SHP77 treated with DMSO at 0.1 percent for 48 hours (cell line): Measurements from ENCODE around the gene AARS1.
"Not testable (repeated sequence)": the region's sequence is repeated elsewhere in the genome, so short reads cannot be mapped to it uniquely, and the experiment has no call there.

Source experiments
- DNase-seq: peaks from one replicate; lab custom pipeline; 2025; lab: John Stamatoyannopoulos, UW

Gene AARS1

DNA sequence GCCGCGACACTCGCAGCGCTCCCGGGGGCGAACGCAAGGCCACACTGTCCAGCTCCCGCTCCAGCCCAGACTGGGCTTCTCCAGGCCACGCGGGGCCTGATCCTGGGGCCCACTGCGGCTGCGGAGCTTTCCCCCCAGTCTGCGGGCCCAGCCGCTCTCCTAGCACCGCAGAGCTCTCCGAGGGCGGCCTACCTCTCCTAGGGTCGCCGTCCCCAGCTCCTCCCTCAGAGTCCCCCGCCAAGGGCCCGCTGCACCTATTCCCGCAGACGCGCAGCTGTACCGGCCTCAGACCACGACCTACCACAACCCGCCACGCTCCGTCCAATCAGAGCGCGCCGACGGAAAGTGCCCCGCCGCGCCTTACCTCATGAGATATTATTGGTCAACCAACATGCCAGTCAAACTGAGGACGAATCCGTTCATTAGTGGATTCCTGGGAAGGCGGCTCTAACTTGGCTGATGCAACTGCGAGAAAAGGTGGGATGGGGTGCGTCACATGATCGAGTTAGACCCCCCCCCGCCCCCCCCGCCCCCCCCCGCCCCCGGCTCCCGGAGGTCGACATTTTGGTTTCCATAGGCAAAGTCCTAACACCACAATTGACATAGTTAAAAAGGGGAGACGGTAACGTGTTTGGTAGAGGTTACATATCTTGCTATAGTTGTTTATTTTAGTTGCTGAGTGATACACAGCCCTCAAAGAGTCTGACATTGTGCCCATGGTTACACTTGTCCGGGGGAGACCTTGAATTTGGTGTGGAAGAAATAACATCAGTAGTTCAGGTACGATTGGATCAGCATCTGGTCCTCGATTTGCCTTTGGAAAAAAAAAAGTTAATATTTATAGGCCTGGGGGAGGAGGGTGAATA lies at the start of gene AARS1:
TSS of gene AARS1 (minus strand) at position 278 of the 866 bp plus-strand sequence. CDS start 6,743 bp downstream, outside the sequence.
- peak; percentile 100 for DNase-seq

DNA sequence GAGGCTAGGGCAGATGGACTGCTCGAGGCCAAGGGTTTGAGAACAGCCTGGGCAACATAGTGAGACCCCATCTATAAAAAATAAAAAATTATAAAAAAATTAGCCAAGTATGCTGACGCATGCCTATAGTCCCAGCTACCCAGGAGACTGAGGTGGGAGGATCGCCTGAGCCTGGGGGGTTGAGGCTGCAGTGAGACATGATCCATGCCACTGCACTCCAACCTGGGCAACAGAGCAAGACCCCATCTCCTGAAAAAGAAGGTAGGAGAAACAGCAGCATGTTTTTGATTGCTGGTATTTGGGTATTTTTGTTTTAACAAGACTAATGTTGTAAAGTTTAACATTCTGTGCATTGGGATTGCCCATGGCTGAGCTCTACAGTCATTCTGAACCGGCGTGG lies 48.5 kb upstream of the AARS1 start:
- DNase-seq = no peak

DNA sequence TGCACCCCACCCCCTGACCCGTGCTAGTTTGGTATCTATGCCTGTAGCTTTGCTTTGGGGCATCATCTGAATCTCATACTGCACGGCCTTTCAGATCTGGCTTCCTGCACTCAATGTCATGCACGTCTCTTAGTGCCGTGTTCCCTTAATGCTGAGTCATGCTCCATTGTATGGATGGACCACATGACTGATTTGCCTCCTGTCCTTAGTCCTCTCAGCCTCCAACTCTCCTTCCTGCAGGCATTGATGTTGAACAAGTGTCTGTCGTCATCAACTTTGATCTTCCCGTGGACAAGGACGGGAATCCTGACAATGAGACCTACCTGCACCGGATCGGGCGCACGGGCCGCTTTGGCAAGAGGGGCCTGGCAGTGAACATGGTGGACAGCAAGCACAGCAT lies 43.4 kb upstream of the AARS1 start:
- DNase-seq = not testable (repeated sequence)

DNA sequence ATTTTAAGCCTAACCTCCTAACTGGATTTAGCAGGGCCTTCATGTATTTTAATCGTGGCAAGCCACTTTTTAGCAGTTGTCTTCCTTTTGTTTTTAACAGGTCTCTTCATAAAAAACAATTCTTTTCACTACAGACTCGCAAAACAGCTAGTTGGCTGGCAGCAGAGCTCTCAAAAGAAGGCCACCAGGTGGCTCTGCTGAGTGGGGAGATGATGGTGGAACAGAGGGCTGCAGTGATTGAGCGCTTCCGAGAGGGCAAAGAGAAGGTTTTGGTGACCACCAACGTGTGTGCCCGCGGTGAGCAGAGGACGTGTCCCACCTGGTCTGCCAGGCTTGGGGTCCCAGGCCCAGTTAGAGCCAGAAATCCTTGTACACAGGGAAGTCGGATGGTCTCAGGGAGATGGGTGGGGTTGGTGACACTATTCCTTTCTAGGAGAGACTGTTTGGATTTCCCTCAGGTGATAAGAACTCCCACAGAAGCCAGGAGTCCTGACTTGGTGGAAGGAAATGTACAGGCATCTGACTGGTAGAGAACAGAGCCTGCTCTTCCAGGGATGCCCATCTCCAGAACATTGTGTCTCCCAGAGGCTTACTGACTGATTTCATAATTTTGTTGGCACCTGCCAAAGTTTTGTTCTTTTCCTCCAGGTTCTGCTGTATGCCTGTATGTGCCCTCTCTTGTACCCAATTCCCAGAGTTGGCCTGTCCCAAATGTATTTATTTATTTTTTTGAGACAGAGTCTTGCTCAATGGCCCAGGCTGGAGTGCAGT lies 42.5 kb upstream of the AARS1 start:
- DNase-seq = no peak

DNA sequence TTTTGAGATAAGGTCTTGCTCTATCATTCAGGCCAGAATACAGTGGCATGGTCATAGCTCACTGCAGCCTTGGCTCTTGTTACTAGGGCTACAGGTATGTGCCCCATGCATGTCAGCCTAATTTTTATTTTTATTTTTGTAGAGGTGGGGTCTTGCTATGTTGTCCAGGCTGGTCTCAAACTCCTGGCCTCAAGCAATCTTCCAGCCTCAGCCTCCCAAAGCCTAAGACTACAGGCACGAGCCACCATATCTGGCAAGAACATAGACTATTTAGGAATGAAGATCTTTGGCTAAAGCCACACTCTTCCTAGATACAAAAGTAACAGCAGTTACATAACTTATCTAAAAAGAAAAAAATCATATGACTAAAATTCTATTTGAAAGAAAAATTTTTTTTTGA lies 41.8 kb upstream of the AARS1 start:
- no peak for DNase-seq

DNA sequence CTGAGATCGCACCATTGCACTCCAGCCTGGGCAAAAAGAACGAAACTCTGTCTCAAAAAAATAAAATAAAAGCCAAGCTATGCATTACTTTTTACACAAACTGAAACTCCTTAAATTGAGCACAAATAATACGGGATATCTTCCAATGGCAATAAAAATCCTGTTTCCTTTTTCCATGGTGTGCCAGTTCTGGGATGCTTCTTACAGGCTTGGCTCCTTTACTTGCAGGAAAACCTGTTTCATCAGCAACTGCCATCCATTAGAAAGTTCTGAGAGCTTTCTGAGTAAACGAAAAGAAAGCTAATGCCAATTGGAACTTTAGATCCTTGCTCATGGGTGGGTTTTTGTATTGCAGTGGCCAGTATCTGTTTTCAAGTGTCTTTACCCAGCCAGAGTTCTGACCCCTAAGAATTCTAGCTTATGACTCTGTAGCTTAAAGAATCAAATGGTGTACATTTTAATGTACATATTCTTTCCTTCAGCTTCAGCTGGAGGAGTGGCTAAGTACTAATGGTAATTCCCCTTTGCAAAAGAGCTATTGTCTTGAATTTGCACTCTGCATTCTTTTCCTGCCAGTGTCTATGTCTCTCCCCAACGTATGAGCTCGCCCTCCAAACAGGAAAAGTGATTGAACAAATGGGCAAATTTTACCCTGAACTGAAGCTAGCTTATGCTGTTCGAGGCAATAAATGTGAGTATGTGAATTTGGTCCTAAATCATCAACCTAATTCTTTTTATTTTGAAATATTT lies 35.9 kb upstream of the AARS1 start:
- no peak for DNase-seq

GRCh38 chr16:70320121-70320520 lies 30.8 kb upstream of the AARS1 start:
- DNase-seq = no peak

- not testable (repeated sequence) for DNase-seq
These were observed 18.4 kb upstream of the AARS1 start for GRCh38 chr16:70307726-70308125.

GRCh38 chr16:70306880-70307279 lies 17.6 kb upstream of the AARS1 start:
- DNase-seq = no peak

DNA sequence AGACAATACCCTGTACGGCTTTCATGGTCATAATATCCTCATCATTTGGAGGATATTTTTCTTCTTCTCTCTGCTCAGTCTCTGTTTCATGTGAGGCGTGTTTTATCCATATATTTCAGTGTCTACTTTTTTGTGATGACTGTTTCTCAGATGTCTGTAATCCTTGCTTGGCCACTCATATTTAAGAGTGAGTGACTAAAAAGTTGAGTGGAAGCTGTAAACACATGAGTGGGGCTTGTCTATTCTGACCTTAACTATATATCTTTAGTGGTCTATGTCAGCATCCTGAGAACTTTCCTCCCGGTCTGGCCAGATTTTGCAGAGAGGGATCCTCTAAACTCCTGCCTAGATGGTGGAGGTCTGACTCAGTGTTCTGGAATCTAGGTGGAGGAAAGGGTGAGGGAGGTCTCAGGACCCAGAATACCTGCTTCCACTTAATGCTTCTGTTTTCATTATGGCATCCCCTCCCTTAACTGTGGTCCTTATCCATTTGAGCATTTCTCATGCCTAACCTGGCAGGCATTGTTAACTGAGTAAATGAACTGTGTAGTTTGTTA lies 15.7 kb upstream of the AARS1 start:
- DNase-seq = no peak

DNA sequence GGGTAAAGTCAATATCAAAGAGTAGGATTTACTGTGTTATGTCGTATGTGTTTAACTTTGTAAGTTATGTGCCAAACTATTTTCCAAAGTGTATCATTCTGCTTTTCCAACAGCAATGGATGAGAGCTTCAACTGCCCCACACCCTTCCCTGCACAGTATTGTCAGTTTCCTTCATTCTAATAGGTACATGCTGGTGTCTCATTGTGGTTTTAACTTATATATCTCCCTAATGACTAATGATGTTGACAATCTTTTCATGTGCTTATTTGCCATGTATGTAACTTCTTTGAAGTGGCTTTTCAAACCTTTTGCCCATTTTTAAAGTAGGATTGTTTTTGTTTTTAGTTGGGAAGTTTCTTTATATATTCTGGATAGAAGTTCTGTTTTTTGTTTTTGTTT lies 13.4 kb upstream of the AARS1 start:
- DNase-seq = no peak

DNA sequence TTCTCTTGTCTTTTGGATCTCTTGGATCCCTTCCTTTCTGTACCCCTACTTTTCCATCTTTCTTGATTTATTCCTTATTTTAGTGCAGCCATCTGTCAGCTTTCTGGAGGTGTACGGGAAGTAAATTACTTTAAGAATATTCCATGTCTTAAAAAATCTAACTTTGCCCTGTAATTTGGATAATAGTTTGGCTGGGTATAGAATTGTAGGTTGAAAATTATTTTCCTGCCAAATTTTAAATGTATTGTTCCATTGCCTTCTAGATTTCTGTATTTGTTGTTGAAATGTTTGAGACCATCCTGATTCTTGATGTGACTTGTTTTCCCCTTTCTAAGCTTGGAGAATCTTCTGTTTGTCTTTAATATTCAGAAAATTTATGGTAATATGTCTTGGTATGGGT lies 11.8 kb upstream of the AARS1 start:
- no peak for DNase-seq

DNA sequence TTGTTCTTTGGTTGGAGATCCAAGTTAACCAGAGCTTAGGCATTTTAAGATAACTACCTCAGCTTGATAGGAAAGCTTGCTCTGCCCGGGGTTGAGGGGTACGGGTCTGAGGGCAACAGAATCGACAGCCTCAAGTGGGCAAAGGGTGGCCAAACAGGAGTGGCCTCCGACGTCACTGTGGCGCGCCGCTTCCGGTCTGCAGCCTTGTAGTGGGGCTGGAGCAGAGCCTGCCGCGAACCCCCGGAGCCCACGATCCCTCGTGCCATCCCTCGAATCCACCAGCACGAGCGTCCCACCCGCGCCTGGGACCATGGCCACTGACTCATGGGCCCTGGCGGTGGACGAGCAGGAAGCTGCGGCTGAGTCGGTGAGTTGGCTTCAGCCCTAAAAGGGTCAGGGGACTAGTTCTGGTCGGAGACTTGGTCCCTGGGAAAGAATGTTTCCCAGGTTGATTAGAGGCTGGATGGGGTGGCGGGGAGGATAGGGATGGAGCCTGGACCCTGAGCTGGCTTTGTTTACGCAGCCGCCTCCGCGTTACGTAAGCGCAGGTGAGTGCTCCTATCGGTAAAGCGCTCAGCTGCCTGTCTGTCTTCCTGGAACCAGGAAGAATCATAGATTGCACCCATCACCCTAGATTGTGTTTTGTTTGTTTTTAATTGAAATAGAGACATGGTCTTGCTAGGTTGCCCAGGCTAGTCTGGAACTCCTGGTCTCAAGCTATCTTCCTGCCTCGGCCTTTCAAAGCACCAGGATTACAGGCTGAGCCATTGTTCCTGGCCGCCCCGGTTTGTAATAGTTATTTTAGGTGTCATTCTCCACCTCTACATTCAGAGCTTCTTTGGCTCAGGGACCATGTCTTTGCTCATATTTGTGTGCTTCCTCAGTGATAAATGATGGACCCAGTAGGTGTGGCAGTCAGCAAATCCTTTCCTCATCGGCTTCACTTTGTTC lies 10.0 kb upstream of the AARS1 start, which contains the start of gene DDX19B:
TSS of gene DDX19B (plus strand) at position 199 of the 951 bp plus-strand sequence. CDS start at position 311, 112 bp downstream.
- peak; percentile 90 for DNase-seq

DNA sequence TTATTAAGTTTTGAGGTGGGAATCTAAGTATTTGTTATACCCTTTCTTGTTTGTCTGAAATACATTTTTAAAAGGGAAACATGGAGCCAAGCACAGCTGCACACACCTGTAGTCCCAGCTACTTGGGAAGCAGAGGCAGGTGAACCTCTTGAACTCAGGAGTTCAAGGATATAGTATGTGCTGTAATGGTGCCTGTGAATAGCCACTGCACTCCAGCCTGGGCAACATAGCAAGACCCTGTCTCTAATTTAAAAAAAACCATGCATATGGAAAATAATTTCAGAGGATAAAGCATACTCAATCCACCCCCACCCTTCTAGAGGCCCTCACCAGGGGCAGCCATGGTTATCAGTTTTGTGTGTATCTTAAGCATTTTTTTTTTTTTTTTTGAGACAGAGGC lies 6.3 kb upstream of the AARS1 start:
- DNase-seq = no peak

- no peak for DNase-seq
These were observed 5.2 kb upstream of the AARS1 start for GRCh38 chr16:70294385-70295025.

DNA sequence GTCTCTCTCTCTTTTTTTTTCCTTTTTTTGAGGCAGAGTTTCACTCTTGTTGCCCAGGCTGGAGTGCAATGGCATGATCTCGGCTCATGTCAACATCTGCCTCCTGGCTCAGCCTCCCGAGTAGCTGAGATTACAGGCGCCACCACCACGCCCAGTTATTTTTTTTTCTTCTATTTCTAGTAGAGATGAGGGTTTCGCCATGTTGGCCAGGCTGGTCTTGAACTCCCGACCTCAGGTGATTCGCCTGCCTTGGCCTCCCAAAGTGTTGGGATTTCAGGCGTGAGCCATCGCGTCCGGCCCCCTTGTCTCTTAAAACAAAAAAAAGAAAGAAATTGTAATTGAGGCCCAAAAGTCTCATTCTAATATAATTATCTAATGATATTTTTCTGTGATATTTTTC lies 2.8 kb upstream of the AARS1 start:
- not testable (repeated sequence) for DNase-seq

DNA sequence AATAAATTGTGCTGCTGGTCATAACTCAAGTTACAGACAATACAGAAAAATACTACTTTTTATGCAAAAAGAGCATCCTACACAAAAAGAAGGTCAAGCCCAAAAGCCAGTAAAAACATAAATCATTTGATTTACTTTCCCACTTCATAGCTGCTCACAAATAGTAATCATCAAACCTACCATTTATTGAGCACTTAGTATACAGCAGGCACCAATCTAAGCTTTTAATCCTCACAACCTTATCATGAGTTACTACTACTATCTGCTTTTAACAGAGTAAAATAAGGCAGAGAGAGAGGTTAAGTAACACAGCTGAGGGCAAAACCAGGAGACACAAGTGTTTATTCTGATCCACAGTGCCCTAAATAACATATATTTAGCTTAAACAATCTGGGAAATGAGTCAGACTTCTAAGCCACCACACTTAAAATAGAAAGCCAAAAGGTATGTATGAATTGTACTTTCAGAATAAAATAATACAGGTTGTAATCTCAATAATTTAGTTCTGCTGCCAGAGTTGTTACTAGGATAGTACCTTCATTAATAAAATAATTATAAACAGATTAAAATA lies 1.7 kb upstream of the AARS1 start:
- DNase-seq = no peak

DNA sequence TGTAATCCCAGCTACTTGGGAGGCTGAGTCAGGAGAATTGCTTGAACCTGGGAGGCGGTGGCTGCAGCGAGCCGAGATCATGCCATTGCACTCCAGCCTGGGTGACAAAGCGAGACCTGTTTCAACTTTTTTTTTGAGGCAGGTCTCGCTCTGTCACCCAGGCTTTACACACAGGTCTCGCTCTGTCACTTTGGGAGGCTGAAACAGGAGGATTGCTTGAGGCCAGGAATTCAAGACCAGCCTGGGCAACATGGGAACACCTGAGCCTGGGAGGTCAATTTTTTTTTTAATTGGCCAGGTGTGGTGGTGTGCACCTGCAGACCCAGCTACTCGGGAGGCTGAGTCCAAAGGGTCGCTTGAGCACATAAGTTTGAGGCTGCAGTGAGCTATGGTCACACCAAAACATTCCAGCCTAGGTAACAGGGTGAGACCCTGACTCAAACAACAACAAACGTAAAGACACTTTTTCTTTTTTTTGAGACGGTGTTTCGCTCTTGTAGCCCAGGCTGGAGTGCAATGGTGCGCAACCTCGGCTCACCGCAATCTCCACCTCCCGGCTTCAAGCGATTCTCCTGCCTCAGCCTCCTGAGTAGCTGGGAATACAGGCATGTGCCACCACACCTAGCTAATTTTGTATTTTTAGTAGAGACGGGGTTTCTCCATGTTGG lies 1.9 kb downstream of the AARS1 start:
- DNase-seq = not testable (repeated sequence)

GRCh38 chr16:70276392-70276791 lies 12.9 kb downstream of the AARS1 start:
- no peak for DNase-seq
